ENCODE measurements around the gene STK32B.

STK32B gene

DNA sequence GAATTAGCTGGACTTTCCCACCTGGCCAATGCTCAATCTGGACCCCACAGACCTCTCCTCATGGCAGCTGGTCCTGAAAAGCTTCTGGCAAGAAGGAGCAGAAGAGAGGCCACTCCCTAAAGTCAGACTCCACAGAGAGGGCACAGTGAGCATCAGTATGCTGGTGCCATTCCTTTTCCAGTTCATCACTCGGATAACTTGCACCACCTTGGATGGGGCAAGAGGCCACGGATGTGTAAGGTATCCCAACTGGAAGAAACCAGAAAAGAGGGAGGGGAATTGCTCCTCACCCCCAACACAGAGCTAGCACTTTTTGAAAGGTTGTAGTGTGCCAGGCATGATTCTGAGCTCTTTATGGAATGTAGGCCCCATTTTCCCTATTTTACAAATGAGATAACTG lies 85.9 kb downstream of the STK32B start:
- Histone ChIP-seq H3F3A (ENCODE audit: low read depth) (no peaks in the 10 kb centered on the region), H3K9ac (ENCODE audit: low read depth, low read length, poor library complexity, severe bottlenecking) (no peak overlapping the region), H3K4me3 (ENCODE audit: low read length, poor library complexity, severe bottlenecking) (no peak overlapping the region), H3K27me3 (ENCODE audit: insufficient read depth, low read length, poor library complexity, severe bottlenecking) (no peaks in the 10 kb centered on the region), H2AFZ (ENCODE audit: low read length) (no peak overlapping the region), H3K4me2 (ENCODE audit: low read depth, low read length, poor library complexity, severe bottlenecking) (no peak overlapping the region), H3K79me2 (ENCODE audit: insufficient read depth, low read length) (no peaks in the 10 kb centered on the region), H3K9me3 (ENCODE audit: insufficient read depth, low read depth, low read length) (no peaks in the 10 kb centered on the region), H3K36me3 (ENCODE audit: insufficient read depth, low read length) (no peaks in the 10 kb centered on the region), H4K20me1 (ENCODE audit: insufficient read depth, low read length, poor library complexity, severe bottlenecking) (no peaks in the 10 kb centered on the region), H3K9me2 (replicated peaks; ENCODE audit: low read depth, low read length) (no peaks in the 10 kb centered on the region), H3K4me1 (ENCODE audit: insufficient read depth, low read length, poor library complexity, severe bottlenecking) (no peaks in the 10 kb centered on the region)
- TF ChIP-seq, protein P1, sequence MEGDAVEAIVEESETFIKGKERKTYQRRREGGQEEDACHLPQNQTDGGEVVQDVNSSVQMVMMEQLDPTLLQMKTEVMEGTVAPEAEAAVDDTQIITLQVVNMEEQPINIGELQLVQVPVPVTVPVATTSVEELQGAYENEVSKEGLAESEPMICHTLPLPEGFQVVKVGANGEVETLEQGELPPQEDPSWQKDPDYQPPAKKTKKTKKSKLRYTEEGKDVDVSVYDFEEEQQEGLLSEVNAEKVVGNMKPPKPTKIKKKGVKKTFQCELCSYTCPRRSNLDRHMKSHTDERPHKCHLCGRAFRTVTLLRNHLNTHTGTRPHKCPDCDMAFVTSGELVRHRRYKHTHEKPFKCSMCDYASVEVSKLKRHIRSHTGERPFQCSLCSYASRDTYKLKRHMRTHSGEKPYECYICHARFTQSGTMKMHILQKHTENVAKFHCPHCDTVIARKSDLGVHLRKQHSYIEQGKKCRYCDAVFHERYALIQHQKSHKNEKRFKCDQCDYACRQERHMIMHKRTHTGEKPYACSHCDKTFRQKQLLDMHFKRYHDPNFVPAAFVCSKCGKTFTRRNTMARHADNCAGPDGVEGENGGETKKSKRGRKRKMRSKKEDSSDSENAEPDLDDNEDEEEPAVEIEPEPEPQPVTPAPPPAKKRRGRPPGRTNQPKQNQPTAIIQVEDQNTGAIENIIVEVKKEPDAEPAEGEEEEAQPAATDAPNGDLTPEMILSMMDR (conservative IDR thresholded peaks at IDR 0.05; ENCODE audit: low read length), result no peak
- no peak for TF ChIP-seq EZH2phosphoT487 (IDR thresholded peaks at IDR 0.05; ENCODE audit: borderline replicate concordance)

DNA sequence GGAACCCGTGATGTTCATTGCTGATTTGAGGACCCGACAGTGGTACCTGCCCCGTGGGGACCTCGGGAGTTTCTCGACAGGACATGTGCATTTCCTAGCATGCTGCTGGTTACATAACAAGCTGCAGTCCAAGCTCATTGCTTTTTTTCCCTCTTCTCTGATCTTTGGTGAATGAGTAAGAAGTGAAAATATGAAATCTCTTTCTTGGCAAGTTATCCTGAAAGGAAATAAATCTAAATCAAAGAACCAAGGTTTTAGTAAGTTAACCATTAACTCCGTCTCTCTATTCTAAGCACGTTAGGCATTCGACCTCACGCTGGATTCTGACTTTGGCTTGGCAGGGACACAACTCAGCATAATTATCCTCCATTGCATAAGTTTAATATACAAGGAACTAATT lies 86.6 kb downstream of the STK32B start:
- Histone ChIP-seq H3K9ac (ENCODE audit: low read depth, low read length, poor library complexity, severe bottlenecking) (no peak overlapping the region), H4K20me1 (ENCODE audit: insufficient read depth, low read length, poor library complexity, severe bottlenecking) (no peaks in the 10 kb centered on the region), H3K36me3 (ENCODE audit: insufficient read depth, low read length) (no peaks in the 10 kb centered on the region), H3K79me2 (ENCODE audit: insufficient read depth, low read length) (no peaks in the 10 kb centered on the region), H3K9me2 (replicated peaks; ENCODE audit: low read depth, low read length) (no peaks in the 10 kb centered on the region), H3K4me2 (ENCODE audit: low read depth, low read length, poor library complexity, severe bottlenecking) (no peak overlapping the region), H2AFZ (ENCODE audit: low read length) (no peak overlapping the region), H3K9me3 (ENCODE audit: insufficient read depth, low read depth, low read length) (no peaks in the 10 kb centered on the region), H3K4me1 (ENCODE audit: insufficient read depth, low read length, poor library complexity, severe bottlenecking) (no peaks in the 10 kb centered on the region), H3K27me3 (ENCODE audit: insufficient read depth, low read length, poor library complexity, severe bottlenecking) (no peaks in the 10 kb centered on the region), H3F3A (ENCODE audit: low read depth) (no peaks in the 10 kb centered on the region), H3K4me3 (ENCODE audit: low read length, poor library complexity, severe bottlenecking) (no peak overlapping the region)
- TF ChIP-seq EZH2phosphoT487 (IDR thresholded peaks at IDR 0.05; ENCODE audit: borderline replicate concordance), result no peak
- TF ChIP-seq, protein P1 (conservative IDR thresholded peaks at IDR 0.05; ENCODE audit: low read length), result no peak

DNA sequence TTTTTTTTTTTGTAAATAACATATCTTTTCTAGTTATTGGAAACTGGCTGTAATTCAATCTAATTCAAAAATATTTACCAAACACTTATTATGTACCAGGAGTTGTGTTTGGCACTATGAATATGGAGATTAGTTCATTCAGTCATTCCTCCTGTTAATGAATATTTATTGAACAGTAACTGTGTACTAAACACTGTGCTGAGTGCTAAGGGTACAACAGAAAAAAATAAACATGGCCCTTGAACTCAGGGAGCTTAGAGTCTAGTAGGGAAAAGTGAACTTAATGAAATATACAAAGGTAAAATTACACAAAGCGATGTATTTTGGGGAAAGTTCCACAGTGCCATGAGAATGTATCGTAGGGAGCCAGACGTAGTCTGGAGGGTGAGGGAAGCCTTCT lies 87.1 kb downstream of the STK32B start:
- Histone ChIP-seq H3K36me3 (ENCODE audit: insufficient read depth, low read length) (no peaks in the 10 kb centered on the region), H4K20me1 (ENCODE audit: insufficient read depth, low read length, poor library complexity, severe bottlenecking) (no peaks in the 10 kb centered on the region), H3K79me2 (ENCODE audit: insufficient read depth, low read length) (no peaks in the 10 kb centered on the region), H3F3A (ENCODE audit: low read depth) (no peaks in the 10 kb centered on the region), H3K27me3 (ENCODE audit: insufficient read depth, low read length, poor library complexity, severe bottlenecking) (no peaks in the 10 kb centered on the region), H3K4me2 (ENCODE audit: low read depth, low read length, poor library complexity, severe bottlenecking) (no peak overlapping the region), H3K4me1 (ENCODE audit: insufficient read depth, low read length, poor library complexity, severe bottlenecking) (no peaks in the 10 kb centered on the region), H3K4me3 (ENCODE audit: low read length, poor library complexity, severe bottlenecking) (no peak overlapping the region), H3K9me2 (replicated peaks; ENCODE audit: low read depth, low read length) (no peaks in the 10 kb centered on the region), H2AFZ (ENCODE audit: low read length) (no peak overlapping the region), H3K9ac (ENCODE audit: low read depth, low read length, poor library complexity, severe bottlenecking) (no peak overlapping the region), H3K9me3 (ENCODE audit: insufficient read depth, low read depth, low read length) (no peaks in the 10 kb centered on the region)
- TF ChIP-seq, protein P1 (conservative IDR thresholded peaks at IDR 0.05; ENCODE audit: low read length), result no peak
- no peak for TF ChIP-seq EZH2phosphoT487 (IDR thresholded peaks at IDR 0.05; ENCODE audit: borderline replicate concordance)

All from Loucy (cell line).